Fibroblast of lung (primary cell): ENCODE measurements around the gene EYA2.

Experiments
- EZH2 ChIP-seq: IDR thresholded peaks from 2 replicates; pipeline ENCODE4 v1.5.1; 2012; ENCODE audit warnings: low read length, control low read depth, mild to moderate bottlenecking; ENCODE audit errors: missing control alignments
- TF ChIP-seq, protein P1 (sequence below), 2 donors: IDR thresholded peaks in 1 of 2; conservative IDR thresholded peaks in 1 of 2; 1 replicate in 1 of 2; 2 replicates in 1 of 2; pipeline ENCODE4 v1.5.1; 2011 to 2012; ENCODE audit warnings: low read length in 2 of 2, control low read depth in 1 of 2, inconsistent platforms in 1 of 2, low read depth in 1 of 2, mild to moderate bottlenecking in 1 of 2

DNA sequence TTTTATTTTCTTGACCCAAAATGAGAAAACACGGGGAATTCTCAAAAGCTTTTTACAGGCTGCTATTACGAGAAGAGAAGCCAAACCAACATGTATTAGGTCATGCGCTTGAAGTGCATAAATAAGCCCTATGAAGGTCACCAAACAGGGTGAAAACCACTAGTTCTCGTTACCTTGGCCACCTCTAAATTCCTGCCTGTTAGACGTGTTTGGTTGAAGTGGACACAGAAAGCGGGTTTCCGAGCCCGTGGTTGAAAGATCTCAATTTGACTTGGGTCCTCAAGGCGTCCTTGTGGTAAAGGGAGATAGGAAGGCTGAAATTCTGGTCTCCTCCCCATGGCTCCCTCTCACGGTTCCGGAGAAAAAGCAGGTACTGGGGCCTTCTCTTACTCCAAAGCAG is 6.2 kb downstream of the EYA2 start:
- TF ChIP-seq, protein P1, sequence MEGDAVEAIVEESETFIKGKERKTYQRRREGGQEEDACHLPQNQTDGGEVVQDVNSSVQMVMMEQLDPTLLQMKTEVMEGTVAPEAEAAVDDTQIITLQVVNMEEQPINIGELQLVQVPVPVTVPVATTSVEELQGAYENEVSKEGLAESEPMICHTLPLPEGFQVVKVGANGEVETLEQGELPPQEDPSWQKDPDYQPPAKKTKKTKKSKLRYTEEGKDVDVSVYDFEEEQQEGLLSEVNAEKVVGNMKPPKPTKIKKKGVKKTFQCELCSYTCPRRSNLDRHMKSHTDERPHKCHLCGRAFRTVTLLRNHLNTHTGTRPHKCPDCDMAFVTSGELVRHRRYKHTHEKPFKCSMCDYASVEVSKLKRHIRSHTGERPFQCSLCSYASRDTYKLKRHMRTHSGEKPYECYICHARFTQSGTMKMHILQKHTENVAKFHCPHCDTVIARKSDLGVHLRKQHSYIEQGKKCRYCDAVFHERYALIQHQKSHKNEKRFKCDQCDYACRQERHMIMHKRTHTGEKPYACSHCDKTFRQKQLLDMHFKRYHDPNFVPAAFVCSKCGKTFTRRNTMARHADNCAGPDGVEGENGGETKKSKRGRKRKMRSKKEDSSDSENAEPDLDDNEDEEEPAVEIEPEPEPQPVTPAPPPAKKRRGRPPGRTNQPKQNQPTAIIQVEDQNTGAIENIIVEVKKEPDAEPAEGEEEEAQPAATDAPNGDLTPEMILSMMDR (conservative IDR thresholded peaks at IDR 0.05 in 1 of 2, IDR thresholded peaks at IDR 0.05 in 1 of 2; ENCODE audit: low read depth in 1 of 2, low read length in 2 of 2), result no peak
- no peak for TF ChIP-seq EZH2
